ENCODE measurements around the gene FHIP1A.

Gene FHIP1A

GRCh38 chr4:151407018-151407417 lies 2.0 kb upstream of the FHIP1A start:
- H3K4me3 ChIP-seq (ENCODE audit: low read length): no peak overlapping the region
- TF ChIP-seq CTCF (IDR thresholded peaks at IDR 0.05; ENCODE audit: insufficient read depth, low read depth, low read length, missing control alignments): no peak
- no peak for DNase-seq (ENCODE audit: low read depth)

GRCh38 chr4:151407466-151408379 lies 1.3 kb upstream of the FHIP1A start:
- peak; percentile 40 for DNase-seq (ENCODE audit: low read depth)
- H3K4me3 ChIP-seq (ENCODE audit: low read length): peak overlapping the region; percentile 62

GRCh38 chr4:151408380-151408629 lies 671 bp upstream of the FHIP1A start:
- peak overlapping the region; percentile 62 for H3K4me3 ChIP-seq (ENCODE audit: low read length)
- TF ChIP-seq CTCF (IDR thresholded peaks at IDR 0.05; ENCODE audit: insufficient read depth, low read depth, low read length, missing control alignments): no peak
- DNase-seq (ENCODE audit: low read depth): no peak

More at GRCh38 chr4:151407466-151408379, 1.3 kb upstream of the FHIP1A start:
- no peak for TF ChIP-seq CTCF (IDR thresholded peaks at IDR 0.05; ENCODE audit: insufficient read depth, low read depth, low read length, missing control alignments)

GRCh38 chr4:151409470-151410313 lies 716 bp downstream of the FHIP1A start:
- DNase-seq (ENCODE audit: low read depth): peak; percentile 93
- H3K4me3 ChIP-seq (ENCODE audit: low read length): peak overlapping the region; percentile 80
- TF ChIP-seq CTCF (IDR thresholded peaks at IDR 0.05; ENCODE audit: insufficient read depth, low read depth, low read length, missing control alignments): no peak

GRCh38 chr4:151415978-151416377 lies 7.0 kb downstream of the FHIP1A start:
- peak; percentile 47 for DNase-seq (ENCODE audit: low read depth)
- TF ChIP-seq CTCF (IDR thresholded peaks at IDR 0.05; ENCODE audit: insufficient read depth, low read depth, low read length, missing control alignments): no peak
- no peak overlapping the region for H3K4me3 ChIP-seq (ENCODE audit: low read length)

GRCh38 chr4:151417164-151417571 lies 8.2 kb downstream of the FHIP1A start:
- peak; percentile 90 for DNase-seq (ENCODE audit: low read depth)
- TF ChIP-seq CTCF (IDR thresholded peaks at IDR 0.05; ENCODE audit: insufficient read depth, low read depth, low read length, missing control alignments): no peak
- peak overlapping the region; percentile 21 for H3K4me3 ChIP-seq (ENCODE audit: low read length)

Measured in epithelial cell of esophagus (primary cell).